Lung (tissue), 12 donors: Measurements from ENCODE around the gene ATP5MG. TPM values are rescaled to one million over a fixed set of nuclear protein-coding genes. Genes with fewer than 3 reads are reported as not detected.

Experiments
- ATAC-seq: fragments of 200-7000 bp; cut with Tn5 transposase; one replicate; pipeline ENCODE4 v1.9.1; 2020; ENCODE audit warnings: moderate number of reproducible peaks; ENCODE audit not compliant: insufficient read depth, low FRiP score
- DNase-seq, 3 donors: peaks; one replicate each; pipeline ENCODE4 v3.0.0-alpha.2; 2013 to 2017
- H3K27ac ChIP-seq, 2 donors: one replicate each; pipeline ENCODE4 v1.5.1; 2013; ENCODE audit warnings: mild to moderate bottlenecking in 2 of 2, moderate library complexity in 2 of 2, control low read depth in 1 of 2, inconsistent platforms in 1 of 2, low read depth in 1 of 2, low read length in 1 of 2
- H3K27me3 ChIP-seq, 3 donors: one replicate each; pipeline ENCODE4 v1.5.1; 2013; ENCODE audit warnings: low read length in 2 of 3; ENCODE audit not compliant: control insufficient read depth in 3 of 3, insufficient read depth in 3 of 3
- H3K36me3 ChIP-seq, 4 donors: one replicate each; pipeline ENCODE4 v1.5.1; 2013; ENCODE audit warnings: low read length in 4 of 4, mild to moderate bottlenecking in 1 of 4, moderate library complexity in 1 of 4; ENCODE audit not compliant: control insufficient read depth in 4 of 4, insufficient read depth in 4 of 4
- H3K4me1 ChIP-seq, 5 donors: one replicate each; pipeline ENCODE4 v1.5.1; 2013; ENCODE audit warnings: low read length in 5 of 5, mild to moderate bottlenecking in 2 of 5, moderate library complexity in 1 of 5; ENCODE audit not compliant: control insufficient read depth in 5 of 5, insufficient read depth in 5 of 5
- H3K4me3 ChIP-seq: one replicate; pipeline ENCODE4 v1.5.1; 2013; ENCODE audit warnings: mild to moderate bottlenecking, control low read depth, moderate library complexity
- H3K9ac ChIP-seq, 2 donors: one replicate each; pipeline ENCODE4 v1.5.1; 2013; ENCODE audit warnings: low read length in 2 of 2, control low read depth in 1 of 2; ENCODE audit not compliant: insufficient read depth in 1 of 2
- H3K9me3 ChIP-seq, 4 donors: one replicate each; pipeline ENCODE4 v1.5.1; 2013; ENCODE audit warnings: low read length in 3 of 4, mild to moderate bottlenecking in 1 of 4, moderate library complexity in 1 of 4; ENCODE audit not compliant: control insufficient read depth in 4 of 4, insufficient read depth in 3 of 4
- WGBS, 2 donors: extraction: QIAGEN DNeasy Blood & Tissue Kit; methylation state at CpG; one replicate each; pipeline ENCODE4 v1.1.7; 2013; 5-methylcytosine and 5-hydroxymethylcytosine counted together
- polyA plus RNA-seq, 2 donors: library from polyadenylated mRNA; stranded (reverse); fragments of 200-250 nt; gene quantifications; one replicate each; pipeline ENCODE4 v1.2.1, GENCODE V29; 2013
- total RNA-seq, 2 donors: library from RNA; depleted of rRNA in 1 of 2; stranded (reverse); fragments of >200 nt in 1 of 2; gene quantifications; one replicate each; pipeline ENCODE4 v1.2.1, GENCODE V29; 2014 to 2021
- TF ChIP-seq, protein P1 (sequence below): IDR thresholded peaks from 2 replicates; pipeline ENCODE4 v1.5.1; 2012; ENCODE audit warnings: mild to moderate bottlenecking; ENCODE audit errors: control extremely low read depth, extremely low read depth
- donor health status: control.
- donor health status: control.
- donor health status: Bipolar disorder and iron deficiency.
- donor health status: healthy.
- donor health status: DM: yes; HTN: yes; CAD: no.

Gene ATP5MG
- total and polyA plus RNA-seq, 4 donors: 50.4 to 367 (median 120) TPM

DNA sequence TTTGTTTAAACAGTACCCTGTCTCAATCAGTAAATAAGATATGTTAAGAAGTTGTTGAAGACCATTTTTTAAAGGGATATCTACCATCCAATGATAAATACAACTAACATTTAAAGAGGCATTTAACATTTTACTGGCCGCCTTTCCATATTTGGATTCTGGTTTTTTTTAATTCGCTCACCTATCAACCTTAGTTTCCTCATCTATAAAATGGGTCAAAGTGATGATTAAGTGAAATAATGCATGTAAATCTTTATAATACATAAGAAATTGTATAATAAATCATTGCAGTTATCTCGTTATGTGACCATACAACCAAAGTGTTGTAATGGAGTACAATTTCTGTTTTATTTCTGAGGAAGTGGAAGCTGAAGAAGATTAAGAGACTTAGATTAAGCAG is 17.7 kb upstream of the ATP5MG start:
- no peaks in the 10 kb centered on the region for H3K27me3 ChIP-seq
- peaks cover 27 to 63% (median 52%) of the 10 kb centered on the region in 4 donors for H3K36me3 ChIP-seq
- H3K4me3 ChIP-seq: no peak overlapping the region
- H3K4me1 ChIP-seq: no peaks in the 10 kb centered on the region
- WGBS, 2 donors: 96 to 97% methylated on average over 3 of the region's 3 CpGs
- no peak for DNase-seq
- no peak for ATAC-seq
- no peak overlapping the region for H3K27ac ChIP-seq
- H3K9me3 ChIP-seq: no peaks in the 10 kb centered on the region
- H3K9ac ChIP-seq: no peak overlapping the region
- TF ChIP-seq, protein P1, sequence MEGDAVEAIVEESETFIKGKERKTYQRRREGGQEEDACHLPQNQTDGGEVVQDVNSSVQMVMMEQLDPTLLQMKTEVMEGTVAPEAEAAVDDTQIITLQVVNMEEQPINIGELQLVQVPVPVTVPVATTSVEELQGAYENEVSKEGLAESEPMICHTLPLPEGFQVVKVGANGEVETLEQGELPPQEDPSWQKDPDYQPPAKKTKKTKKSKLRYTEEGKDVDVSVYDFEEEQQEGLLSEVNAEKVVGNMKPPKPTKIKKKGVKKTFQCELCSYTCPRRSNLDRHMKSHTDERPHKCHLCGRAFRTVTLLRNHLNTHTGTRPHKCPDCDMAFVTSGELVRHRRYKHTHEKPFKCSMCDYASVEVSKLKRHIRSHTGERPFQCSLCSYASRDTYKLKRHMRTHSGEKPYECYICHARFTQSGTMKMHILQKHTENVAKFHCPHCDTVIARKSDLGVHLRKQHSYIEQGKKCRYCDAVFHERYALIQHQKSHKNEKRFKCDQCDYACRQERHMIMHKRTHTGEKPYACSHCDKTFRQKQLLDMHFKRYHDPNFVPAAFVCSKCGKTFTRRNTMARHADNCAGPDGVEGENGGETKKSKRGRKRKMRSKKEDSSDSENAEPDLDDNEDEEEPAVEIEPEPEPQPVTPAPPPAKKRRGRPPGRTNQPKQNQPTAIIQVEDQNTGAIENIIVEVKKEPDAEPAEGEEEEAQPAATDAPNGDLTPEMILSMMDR: no peak

DNA sequence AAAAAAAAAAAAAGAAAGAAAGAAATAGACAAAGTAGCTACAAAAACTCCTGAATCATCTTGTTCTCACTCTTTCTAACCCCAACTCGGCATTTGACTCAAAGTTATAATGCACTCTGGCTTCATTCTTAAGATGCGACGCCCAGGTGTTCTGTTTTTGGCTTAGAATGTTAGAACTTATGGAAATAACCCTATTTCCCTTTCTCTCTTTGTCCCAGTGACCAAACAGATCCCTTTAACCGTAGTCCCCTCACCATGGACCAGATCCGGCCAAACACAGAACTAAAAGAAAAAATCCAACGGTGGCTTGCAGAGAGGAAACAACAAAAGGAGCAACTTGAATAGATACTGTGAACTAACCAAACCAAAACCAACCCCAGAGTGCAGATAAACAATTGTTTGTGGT is 5.3 kb upstream of the ATP5MG start:
- Histone ChIP-seq H3K4me3 (no peak overlapping the region), H3K36me3 (peaks cover 20 to 31% (median 26%) of the 10 kb centered on the region in 4 donors), H3K27ac (no peak overlapping the region), H3K9ac (no peak overlapping the region), H3K4me1 (peaks cover 0 to 3% (median 0%) of the 10 kb centered on the region in 5 donors), H3K27me3 (no peaks in the 10 kb centered on the region), H3K9me3 (no peaks in the 10 kb centered on the region)
- ATAC-seq (no peak), DNase-seq (no peak)
- TF ChIP-seq, protein P1: no peak
- WGBS, 2 donors: 86 to 92% methylated on average over 6 of the region's 6 CpGs

DNA sequence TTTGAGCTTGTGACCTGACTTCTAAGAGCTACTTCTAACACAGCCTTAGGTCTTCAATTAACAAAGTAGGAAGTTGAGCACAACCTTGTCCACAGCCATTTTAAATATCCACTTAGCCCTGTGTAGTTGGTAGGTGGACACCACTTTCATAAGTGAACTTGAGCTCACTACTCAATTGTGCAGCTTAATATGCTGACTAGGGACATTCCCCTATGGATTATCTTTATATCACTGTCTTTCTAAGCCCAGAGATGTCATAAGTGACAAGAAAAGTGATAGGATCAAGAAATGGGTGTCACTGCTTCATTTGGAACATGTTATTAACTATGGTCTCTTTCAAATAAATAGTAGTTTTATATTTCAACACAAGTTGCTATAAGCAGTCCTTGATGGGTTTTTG is 4.0 kb upstream of the ATP5MG start:
- TF ChIP-seq, protein P1: no peak
- H3K36me3 ChIP-seq: peaks cover 18 to 28% (median 23%) of the 10 kb centered on the region in 4 donors
- ATAC-seq: no peak

More for the DNA sequence above, 4.0 kb upstream of the ATP5MG start:
- H3K4me3 ChIP-seq: no peak overlapping the region
- peaks cover 0 to 4% (median 1%) of the 10 kb centered on the region in 5 donors for H3K4me1 ChIP-seq
- H3K9ac ChIP-seq: no peak overlapping the region
- no peaks in the 10 kb centered on the region for H3K27me3 ChIP-seq
- H3K9me3 ChIP-seq: no peaks in the 10 kb centered on the region
- DNase-seq: no peak
- no peak overlapping the region for H3K27ac ChIP-seq
